MCF 10A (cell line): ENCODE data around the gene RIN1. TPM values are rescaled to one million over a fixed set of nuclear protein-coding genes. Genes with fewer than 3 reads are reported as not detected.

Source experiments
- BruUV-seq: library from RNA; stranded (reverse); fragments of 400-500 nt; replicated peaks from 2 replicates; lab custom pipeline; 2021; lab: Mats Ljungman, UMichigan
- CTCF ChIA-PET: fragments of 300-600 bp; sonication (Branson Sonifier 250); formaldehyde crosslinking; extraction: SDS; loops from one replicate; lab custom pipeline; 2021; ENCODE audit warnings: antibody characterized with exemption, inconsistent platforms; lab: Yijun Ruan, JAX
- POLR2A ChIA-PET: fragments of 300-600, 350-650 bp; sonication (Branson Sonifier 250); formaldehyde crosslinking; extraction: SDS; loops from one replicate; lab custom pipeline; 2020; ENCODE audit warnings: antibody characterized with exemption, inconsistent platforms; lab: Yijun Ruan, JAX
- DNase-seq: peaks from one replicate; pipeline ENCODE4 v3.0.0-alpha.2; 2018; ENCODE audit not compliant: unreplicated experiment
- H3K27ac Mint-ChIP-seq: one replicate; pipeline ENCODE4 v1.8.0; 2022; ENCODE audit warnings: mild to moderate bottlenecking, low read depth, mixed read lengths; ENCODE audit not compliant: unreplicated experiment
- H3K27me3 Mint-ChIP-seq: one replicate; pipeline ENCODE4 v1.8.0; 2022; ENCODE audit warnings: mixed read lengths; ENCODE audit not compliant: insufficient read depth, unreplicated experiment
- H3K36me3 Mint-ChIP-seq: one replicate; pipeline ENCODE4 v1.8.0; 2022; ENCODE audit warnings: mild to moderate bottlenecking, moderate library complexity, mixed read lengths; ENCODE audit not compliant: insufficient read depth, unreplicated experiment
- H3K4me1 Mint-ChIP-seq: one replicate; pipeline ENCODE4 v1.8.0; 2022; ENCODE audit warnings: mixed read lengths; ENCODE audit not compliant: insufficient read depth, unreplicated experiment
- H3K4me3 Mint-ChIP-seq: one replicate; pipeline ENCODE4 v1.8.0; 2022; ENCODE audit warnings: mild to moderate bottlenecking, moderate library complexity, mixed read lengths; ENCODE audit not compliant: unreplicated experiment
- H3K9me3 Mint-ChIP-seq: one replicate; pipeline ENCODE4 v1.8.0; 2022; ENCODE audit warnings: mixed read lengths; ENCODE audit not compliant: unreplicated experiment
- intact Hi-C: fragments of 100-400 bp; cut with micrococcal nuclease; formaldehyde crosslinking; loops from 2 replicates; pipeline ENCODE4 v1.14.1; 2022
- total RNA-seq: library from RNA; stranded (reverse); gene quantifications from 2 replicates; pipeline ENCODE4 v1.2.3, GENCODE V29; 2022
- TF ChIP-seq, protein P1 (sequence below): fragments of 200-600 bp; IDR thresholded peaks from one replicate; pipeline ENCODE4 v1.8.0; 2022; ENCODE audit warnings: antibody characterized with exemption, mild to moderate bottlenecking; ENCODE audit not compliant: unreplicated experiment

Gene RIN1
- total RNA-seq, 1 experiment from 2014 or later = 50.2 TPM

DNA sequence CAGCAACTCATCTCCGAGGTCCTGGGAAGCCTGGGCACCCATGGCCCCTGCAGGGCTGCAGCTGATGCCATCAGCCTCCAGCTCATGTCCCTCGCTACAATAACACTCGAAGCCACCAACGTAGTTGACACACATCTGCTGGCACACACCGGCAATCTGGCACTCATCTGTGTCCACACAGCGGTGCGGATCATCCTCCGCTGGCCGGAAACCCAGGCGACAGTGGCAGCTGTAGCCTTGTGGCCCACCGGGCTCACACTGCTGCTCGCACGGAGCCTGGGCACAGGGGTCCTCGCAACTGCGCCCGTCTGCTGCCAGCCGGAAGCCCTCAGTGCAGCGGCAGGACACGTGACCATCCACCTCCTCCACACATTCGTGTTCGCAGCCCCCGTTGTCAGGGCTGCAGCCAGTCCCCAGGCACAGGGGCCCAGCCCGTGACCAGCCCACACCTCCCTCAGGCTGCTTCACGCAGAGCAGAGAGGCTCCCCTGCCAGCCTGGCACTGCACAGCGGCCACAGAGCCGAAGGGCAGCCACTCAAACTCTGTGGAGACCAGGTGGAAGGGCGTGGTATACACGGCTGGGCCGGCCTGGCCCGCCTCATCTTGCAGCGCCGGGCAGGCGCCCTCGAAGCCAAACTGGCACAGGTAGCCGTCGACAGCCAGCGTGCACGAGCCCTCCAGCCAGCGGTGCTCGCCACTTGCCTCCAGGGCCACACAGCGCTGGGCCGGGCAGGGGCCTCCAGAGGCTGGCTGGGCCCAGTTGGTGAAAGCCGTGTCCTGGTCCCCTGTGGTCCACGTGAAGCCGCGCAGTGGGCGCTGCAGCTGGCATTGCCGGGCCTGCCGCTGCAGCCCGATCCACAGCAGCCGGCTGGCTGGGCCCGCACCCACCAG lies 20.1 kb downstream of the RIN1 start:
- no TSS peak for BruUV-seq
- intact Hi-C loops = no loop called here
- H3K36me3 Mint-ChIP-seq = no peaks in the 10 kb centered on the region
- no peaks in the 10 kb centered on the region for H3K27me3 Mint-ChIP-seq
- TF ChIP-seq, protein P1, sequence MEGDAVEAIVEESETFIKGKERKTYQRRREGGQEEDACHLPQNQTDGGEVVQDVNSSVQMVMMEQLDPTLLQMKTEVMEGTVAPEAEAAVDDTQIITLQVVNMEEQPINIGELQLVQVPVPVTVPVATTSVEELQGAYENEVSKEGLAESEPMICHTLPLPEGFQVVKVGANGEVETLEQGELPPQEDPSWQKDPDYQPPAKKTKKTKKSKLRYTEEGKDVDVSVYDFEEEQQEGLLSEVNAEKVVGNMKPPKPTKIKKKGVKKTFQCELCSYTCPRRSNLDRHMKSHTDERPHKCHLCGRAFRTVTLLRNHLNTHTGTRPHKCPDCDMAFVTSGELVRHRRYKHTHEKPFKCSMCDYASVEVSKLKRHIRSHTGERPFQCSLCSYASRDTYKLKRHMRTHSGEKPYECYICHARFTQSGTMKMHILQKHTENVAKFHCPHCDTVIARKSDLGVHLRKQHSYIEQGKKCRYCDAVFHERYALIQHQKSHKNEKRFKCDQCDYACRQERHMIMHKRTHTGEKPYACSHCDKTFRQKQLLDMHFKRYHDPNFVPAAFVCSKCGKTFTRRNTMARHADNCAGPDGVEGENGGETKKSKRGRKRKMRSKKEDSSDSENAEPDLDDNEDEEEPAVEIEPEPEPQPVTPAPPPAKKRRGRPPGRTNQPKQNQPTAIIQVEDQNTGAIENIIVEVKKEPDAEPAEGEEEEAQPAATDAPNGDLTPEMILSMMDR = no peak
- H3K4me3 Mint-ChIP-seq = no peak overlapping the region
- CTCF ChIA-PET = interaction anchor here (0.6 kb wide), 1 partner anchor 121 kb away, joined by 3 read pairs; no protein-coding TSS in a partner anchor
- no peak for DNase-seq
- peak overlapping the region; percentile 77 for H3K27ac Mint-ChIP-seq
- H3K9me3 Mint-ChIP-seq = no peaks in the 10 kb centered on the region
- POLR2A ChIA-PET = interaction anchor here (0.7 to 2.2 kb wide), 2 partner anchors 15 to 27 kb away, joined by 4 to 5 read pairs; partner anchors contain the start of gene YIF1A
- H3K4me1 Mint-ChIP-seq = peaks cover 25% of the 10 kb centered on the region

DNA sequence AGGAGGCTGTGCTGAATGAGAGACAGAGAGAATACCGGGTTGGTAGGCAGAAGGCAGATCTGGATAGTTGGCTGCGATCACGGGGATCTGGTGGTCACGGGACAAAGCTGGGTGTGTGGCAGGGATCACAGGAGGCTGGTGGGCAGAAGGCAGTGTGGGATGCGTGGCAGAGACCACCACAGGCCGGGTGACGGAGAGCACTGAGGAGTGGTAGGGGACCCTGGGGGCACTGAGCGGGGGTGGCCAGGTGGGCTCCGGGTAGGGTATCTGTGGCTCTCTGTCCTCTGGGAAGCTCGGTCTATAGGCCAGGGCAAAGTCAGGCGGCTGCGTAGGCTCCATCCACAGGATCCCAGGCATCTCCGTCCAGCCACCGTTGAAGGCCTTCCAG lies 20.7 kb downstream of the RIN1 start:
- Mint-ChIP-seq H3K36me3 (no peaks in the 10 kb centered on the region), H3K9me3 (no peaks in the 10 kb centered on the region), H3K4me3 (peak overlapping the region; percentile 16), H3K4me1 (peaks cover 25% of the 10 kb centered on the region), H3K27ac (peak overlapping the region; percentile 77), H3K27me3 (no peaks in the 10 kb centered on the region)
- no peak for DNase-seq
- intact Hi-C loops = no loop called here
- POLR2A ChIA-PET = interaction anchor here (0.7 kb wide), 1 partner anchor 27 kb away, joined by 5 read pairs; the partner anchor contains the start of gene YIF1A
- BruUV-seq = no TSS peak
- TF ChIP-seq, protein P1 = no peak
- CTCF ChIA-PET = interaction anchor here (0.6 to 0.7 kb wide), 2 partner anchors 30 to 122 kb away, joined by 3 read pairs; no protein-coding TSS in a partner anchor

DNA sequence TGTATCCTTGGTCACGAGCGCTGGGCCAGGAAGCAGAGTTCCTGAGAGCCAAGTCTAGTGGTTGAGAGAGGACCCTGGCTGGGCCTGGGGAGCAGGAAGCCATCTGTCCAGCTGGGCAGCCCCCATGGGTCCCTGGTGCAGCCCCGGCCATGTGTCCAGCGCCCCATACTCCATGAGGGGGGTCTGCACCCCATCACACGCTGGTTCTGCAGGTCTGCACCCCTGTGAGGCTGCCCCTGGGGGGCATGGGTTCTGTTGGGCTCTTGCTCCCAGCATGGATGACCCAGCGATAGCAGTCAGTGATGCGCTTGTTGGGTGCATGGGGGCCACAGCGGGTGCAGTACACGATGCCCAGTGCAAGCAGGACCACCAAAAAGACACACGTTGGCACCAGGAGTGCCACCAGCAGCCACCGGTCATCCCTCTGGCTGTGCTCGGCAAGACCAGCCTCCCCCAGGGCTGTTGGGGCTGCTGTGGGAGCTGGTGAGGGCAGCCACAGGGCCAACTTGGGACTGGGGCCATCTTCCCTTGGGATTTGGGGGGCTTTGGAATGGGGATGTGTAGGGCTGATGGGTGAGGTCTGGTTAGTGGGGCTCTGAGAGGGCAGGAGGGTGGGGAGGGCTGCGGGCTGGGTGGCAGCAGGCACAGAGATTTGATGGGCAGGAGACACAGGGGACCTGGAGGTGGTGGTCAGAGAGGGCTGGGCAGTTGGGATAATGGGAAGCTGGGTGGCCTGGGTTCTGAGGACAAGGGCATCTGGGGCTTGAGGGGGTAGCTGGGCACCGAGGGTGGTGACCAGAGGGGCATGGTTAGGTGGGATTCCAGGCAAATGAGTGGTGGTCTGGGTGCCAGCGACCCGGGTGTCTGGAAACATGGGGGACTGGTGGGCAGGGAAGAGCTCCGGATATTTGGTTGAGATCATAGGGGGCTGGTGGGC lies 21.4 kb downstream of the RIN1 start:
- CTCF ChIA-PET = interaction anchor here (0.7 kb wide), 1 partner anchor 31 kb away, joined by 3 read pairs; no protein-coding TSS in a partner anchor
- intact Hi-C loops = no loop called here
- TF ChIP-seq, protein P1 = no peak
- no peaks in the 10 kb centered on the region for H3K9me3 Mint-ChIP-seq
- peak overlapping the region; percentile 77 for H3K27ac Mint-ChIP-seq
- BruUV-seq = no TSS peak
- peak overlapping the region; percentile 16 for H3K4me3 Mint-ChIP-seq
- H3K27me3 Mint-ChIP-seq = no peaks in the 10 kb centered on the region
- DNase-seq = no peak
- POLR2A ChIA-PET = interaction anchor here (0.7 to 1.0 kb wide), 2 partner anchors 14 to 26 kb away, joined by 4 to 5 read pairs; partner anchors contain the start of gene YIF1A
- no peaks in the 10 kb centered on the region for H3K36me3 Mint-ChIP-seq
- H3K4me1 Mint-ChIP-seq = peaks cover 25% of the 10 kb centered on the region
